Suppressor macrophage treated with lipopolysaccharide for 4 hours (primary cell): ENCODE data around the gene AHRR.

Source experiments
- DNase-seq: peaks from one replicate; pipeline ENCODE4 v3.0.0-alpha.2; 2020

AHRR gene

DNA sequence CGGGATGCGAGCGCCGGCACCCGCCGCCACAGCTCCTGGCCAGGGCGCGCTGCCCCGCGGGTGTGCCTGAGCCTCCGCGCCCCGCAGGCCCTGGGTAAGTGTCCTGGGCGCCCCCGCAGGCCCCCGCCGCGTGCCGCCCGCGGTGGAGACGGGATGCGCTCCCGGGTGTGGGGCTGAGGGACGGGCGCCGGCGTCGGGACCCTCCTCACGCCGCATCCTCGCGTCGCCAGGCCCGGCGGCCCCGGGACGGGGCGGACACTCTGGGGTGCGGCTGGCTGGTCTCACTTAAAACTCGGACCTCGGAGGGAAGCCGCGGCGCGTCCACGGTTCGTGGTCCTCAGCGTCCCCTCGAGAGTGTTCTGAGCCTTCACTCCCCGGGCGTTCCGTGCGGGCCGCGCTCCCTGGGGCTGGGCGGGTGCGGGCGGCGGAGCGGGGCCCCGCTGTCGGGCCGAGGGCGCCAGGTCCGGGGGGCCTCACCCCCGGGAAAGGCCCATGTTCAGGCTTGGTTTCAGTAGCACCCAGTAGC lies 275 bp downstream of the AHRR start:
- no peak for DNase-seq

GRCh38 chr5:322281-322941 lies 897 bp downstream of the AHRR start:
- no peak for DNase-seq

- no peak for DNase-seq
These were observed 1.7 kb downstream of the AHRR start for GRCh38 chr5:322942-323879.

GRCh38 chr5:324736-325612 lies 3.5 kb downstream of the AHRR start:
- no peak for DNase-seq

GRCh38 chr5:326109-326508 lies 4.6 kb downstream of the AHRR start:
- DNase-seq: no peak

DNA sequence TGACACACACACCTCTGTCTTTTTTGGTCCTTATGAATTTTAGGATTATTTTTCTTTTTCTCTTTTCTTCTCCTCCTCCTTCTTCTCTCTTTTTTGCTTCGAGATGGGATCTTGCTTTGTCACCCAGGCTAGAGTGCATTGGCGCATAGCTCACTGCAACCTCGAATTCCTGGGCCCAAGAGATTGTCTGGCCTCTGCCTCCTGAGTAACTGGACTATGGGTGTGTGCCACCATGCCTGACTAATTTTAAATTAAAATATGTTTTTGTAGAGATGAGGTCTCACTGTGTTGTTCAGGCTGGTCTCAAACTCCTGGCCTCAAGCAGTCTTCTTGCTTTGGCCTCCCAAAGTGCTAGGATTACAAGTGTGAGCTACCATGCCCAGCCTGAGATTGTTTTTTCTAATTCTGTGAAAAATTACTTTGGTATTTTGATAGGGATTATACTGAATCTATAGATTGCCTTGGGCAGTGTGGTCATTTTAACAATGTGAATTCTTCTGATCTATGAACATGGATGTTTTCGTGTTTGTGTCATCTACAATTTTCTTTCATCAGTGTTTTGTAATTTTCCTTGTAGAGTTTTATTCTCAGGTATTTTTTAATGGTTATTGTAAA lies 7.7 kb downstream of the AHRR start:
- no peak for DNase-seq

DNA sequence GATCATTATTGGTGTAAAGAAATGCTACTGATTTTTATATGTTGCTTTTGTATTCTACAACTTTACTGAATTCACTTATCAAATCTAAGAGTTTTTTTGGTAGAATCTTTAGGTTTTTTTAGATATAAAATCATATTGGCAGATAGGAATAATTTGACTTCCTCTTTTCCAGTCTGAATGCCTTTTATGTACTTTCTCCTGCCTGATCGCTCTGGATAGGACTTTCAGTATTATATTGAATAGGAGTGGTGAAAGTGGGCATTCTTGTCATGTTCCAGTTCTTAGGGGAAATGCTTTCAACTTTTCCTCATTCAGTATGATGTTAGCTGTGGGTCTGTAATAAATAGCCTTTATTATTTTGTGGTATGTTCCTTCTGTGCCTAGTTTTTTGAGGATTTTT lies 8.3 kb downstream of the AHRR start:
- peak; percentile 53 for DNase-seq

DNA sequence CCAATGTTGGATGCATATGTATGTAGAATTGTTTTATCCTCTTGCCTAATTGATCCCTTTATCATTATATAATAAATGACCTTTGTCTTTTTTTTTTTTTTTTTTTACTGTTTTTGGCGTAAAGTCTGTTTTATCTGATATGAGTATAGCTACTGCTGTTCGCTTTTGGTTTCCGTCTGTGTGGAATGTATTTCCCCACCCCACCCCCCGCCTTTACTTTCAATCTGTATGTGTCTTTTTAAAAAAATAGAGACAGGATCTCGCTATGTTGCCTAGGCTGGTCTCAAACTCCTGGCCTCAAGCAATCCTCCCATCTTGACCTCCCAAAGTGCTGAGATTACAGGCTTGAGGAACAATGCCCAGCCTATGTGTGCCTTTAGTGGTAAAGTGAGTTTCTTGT lies 11.3 kb downstream of the AHRR start:
- peak; percentile 57 for DNase-seq

DNA sequence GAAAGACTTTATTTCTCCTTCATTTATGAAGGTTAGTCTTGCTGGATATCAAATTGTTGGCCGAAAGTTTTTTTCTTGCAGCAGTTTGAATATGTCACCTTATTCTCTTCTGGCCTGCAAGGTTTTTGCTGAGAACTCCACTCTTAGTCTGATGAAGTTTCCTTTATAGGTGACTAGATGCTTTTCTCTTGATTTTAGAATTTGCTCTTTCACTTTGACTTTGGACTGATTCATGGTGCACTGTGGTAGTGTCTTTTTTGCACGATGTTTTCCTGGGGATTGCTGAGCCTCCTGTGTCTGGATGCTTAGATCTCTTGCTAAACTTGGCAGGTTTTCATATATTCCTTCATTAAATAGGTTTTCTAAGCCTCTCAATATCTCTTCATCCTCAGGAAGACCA lies 12.4 kb downstream of the AHRR start:
- no peak for DNase-seq

- no peak for DNase-seq
These were observed 13.6 kb downstream of the AHRR start for GRCh38 chr5:334903-335739.

DNA sequence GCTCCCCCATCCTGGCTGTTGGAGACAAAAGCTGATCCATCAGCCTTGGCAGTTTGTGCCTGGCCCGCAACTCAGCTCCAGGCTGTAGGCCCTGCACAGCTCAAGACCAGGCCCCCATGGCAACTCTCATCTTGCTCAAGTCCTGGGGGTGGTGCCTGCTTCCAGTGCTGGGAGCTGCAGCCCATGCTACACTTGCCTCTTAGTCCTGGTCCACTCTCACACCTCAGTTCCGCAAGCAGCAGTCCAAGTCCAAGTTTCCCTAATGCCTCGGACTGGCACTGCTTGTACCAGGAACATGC lies 14.2 kb downstream of the AHRR start:
- no peak for DNase-seq

GRCh38 chr5:337563-338130 lies 16.1 kb downstream of the AHRR start:
- no peak for DNase-seq

- DNase-seq: peak; percentile 27
These were observed 21.3 kb downstream of the AHRR start for GRCh38 chr5:342501-343460.

DNA sequence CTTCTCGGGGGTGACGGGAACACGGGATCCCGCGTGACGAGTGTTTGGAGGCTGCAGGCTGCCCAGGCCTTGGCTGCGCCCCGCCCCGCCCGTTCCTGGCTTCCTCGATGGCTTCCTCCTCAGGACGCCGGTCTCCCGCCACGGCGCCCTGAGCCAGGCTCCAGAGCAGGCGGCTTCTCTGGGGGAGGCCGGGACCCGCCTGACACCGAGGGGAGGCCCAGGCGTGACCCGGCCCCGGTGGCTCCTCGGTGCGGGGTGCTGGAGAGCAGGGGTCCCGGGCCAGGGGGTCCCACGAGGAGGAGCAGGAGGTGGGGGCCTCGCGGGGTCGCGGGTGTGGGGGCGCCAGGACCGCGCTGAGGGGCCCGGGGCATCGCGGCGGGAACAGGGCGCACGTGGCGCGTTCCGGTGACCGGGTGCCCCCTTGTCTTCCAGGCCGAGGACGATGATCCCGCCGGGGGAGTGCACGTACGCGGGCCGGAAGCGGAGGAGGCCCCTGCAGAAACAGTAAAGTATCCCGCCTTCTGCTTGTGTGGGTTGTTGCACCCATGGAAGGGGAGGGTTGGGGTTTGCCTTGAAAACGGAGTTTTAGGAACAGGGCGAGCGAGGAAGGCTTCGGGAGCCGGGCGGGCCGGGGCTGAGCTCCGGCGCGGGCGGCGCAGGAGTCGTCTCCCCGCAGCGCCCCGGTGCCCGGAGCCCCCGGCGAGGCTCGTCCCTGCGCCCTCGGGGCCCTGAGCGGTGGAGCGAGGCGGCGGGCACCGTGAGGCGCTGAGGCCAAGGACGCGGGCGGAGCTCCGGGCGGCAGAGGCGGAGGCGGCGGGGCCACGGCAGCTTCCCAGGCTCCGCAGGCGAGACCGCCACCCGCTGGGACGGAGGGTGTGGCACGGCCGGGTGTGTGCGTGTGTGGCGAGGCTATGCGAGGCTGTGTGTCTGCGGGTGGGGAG lies 22.2 kb downstream of the AHRR start:
- peak; percentile 71 for DNase-seq

GRCh38 chr5:344668-345067 lies 23.2 kb downstream of the AHRR start:
- no peak for DNase-seq

- DNase-seq: no peak
These were observed 24.1 kb downstream of the AHRR start for GRCh38 chr5:345404-346195.

DNA sequence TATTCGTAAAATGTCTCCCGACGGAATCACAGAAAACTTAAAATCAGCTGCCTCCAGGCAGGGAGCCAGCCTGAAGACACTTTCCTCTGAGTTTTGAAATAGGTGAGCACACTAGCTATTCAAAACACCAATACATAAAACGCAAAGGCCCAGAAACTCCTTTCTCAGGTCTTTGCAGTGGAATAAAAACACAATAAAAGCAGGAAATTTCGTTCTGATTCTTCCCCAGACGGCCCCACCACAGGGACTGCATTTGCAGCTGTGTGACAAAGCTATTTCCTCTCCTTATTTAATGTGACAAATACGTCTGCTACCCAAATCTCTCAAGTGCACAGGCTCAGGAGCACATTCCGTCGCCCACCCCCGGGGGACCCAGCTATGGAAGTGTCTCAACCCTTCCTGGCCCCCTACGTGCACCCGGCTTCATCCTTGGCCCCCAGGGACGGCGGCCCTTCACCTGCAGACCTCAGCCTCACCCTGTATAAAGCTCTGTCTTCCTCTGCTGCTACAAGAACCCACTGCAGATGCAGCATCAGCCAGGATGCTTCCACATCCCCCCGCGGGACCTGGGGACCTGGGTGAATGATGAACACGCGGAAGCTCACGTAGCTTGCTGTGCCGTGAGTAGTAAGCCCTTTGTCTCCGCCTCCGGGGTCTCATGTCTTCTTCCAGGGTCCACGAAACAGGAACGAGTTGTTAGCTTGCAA lies 24.9 kb downstream of the AHRR start:
- DNase-seq: no peak
